HG03064 (cell line): ENCODE results near the gene SYCP2.

Experiments used
- ATAC-seq: cut with Tn5 transposase; IDR thresholded peaks from one replicate; pipeline ENCODE4 v1.9.1; 2021; ENCODE audit warnings: low read depth; ENCODE audit not compliant: unreplicated experiment

The SYCP2 gene

GRCh38 chr20:59824711-59825562, 108.5 kb downstream of the SYCP2 start:
- ATAC-seq, result no peak

GRCh38 chr20:59823491-59824259, 109.8 kb downstream of the SYCP2 start:
- no peak for ATAC-seq

- no peak for ATAC-seq
These were observed 110.4 kb downstream of the SYCP2 start for GRCh38 chr20:59823030-59823423.

GRCh38 chr20:59822291-59823029, 111.0 kb downstream of the SYCP2 start:
- no peak for ATAC-seq

- ATAC-seq, result no peak
These were observed 111.6 kb downstream of the SYCP2 start for GRCh38 chr20:59821788-59822187.

- ATAC-seq, result no peak
These were observed 112.2 kb downstream of the SYCP2 start for GRCh38 chr20:59821201-59821600.

- no peak for ATAC-seq
These were observed 113.0 kb downstream of the SYCP2 start for GRCh38 chr20:59820204-59821041.

GRCh38 chr20:59819496-59820203, 113.8 kb downstream of the SYCP2 start:
- no peak for ATAC-seq

- no peak for ATAC-seq
These were observed 114.5 kb downstream of the SYCP2 start for GRCh38 chr20:59818911-59819310.

GRCh38 chr20:59817846-59818615, 115.4 kb downstream of the SYCP2 start:
- no peak for ATAC-seq

GRCh38 chr20:59817406-59817805, 116.0 kb downstream of the SYCP2 start:
- ATAC-seq, result no peak

- ATAC-seq, result no peak
These were observed 117.2 kb downstream of the SYCP2 start for GRCh38 chr20:59816146-59816738.

GRCh38 chr20:59814840-59815340, 118.5 kb downstream of the SYCP2 start:
- ATAC-seq, result no peak

- ATAC-seq, result no peak
These were observed 119.2 kb downstream of the SYCP2 start for GRCh38 chr20:59813948-59814839.
